Fibroblast of lung (primary cell): ENCODE results near the gene MUC4. TPM values are rescaled to one million over a fixed set of nuclear protein-coding genes. Genes with fewer than 3 reads are reported as not detected.

Experiments
- DNase-seq, 2 donors: peaks; one replicate each; pipeline versions ENCODE4 v3.0.0 to v3.0.0-alpha.2; 2010; ENCODE audit warnings: low read depth in 2 of 2
- H2AFZ ChIP-seq: 2 replicates; pipeline ENCODE4 v1.5.1; 2012; ENCODE audit warnings: low read length, control low read depth, inconsistent platforms
- H3K27ac ChIP-seq: 2 replicates; pipeline ENCODE4 v1.5.1; 2011; ENCODE audit warnings: low read length, control low read depth; ENCODE audit not compliant: insufficient read depth
- H3K27me3 ChIP-seq: 2 replicates; pipeline ENCODE4 v1.5.1; 2011; ENCODE audit warnings: mild to moderate bottlenecking, low read length; ENCODE audit not compliant: control insufficient read depth, insufficient read depth
- H3K36me3 ChIP-seq: 2 replicates; pipeline ENCODE4 v1.5.1; 2011; ENCODE audit warnings: low read length; ENCODE audit not compliant: control insufficient read depth, insufficient read depth
- H3K4me1 ChIP-seq: 2 replicates; pipeline ENCODE4 v1.5.1; 2011; ENCODE audit warnings: low read length; ENCODE audit not compliant: control insufficient read depth, insufficient read depth; ENCODE audit errors: extremely low read depth
- H3K4me2 ChIP-seq: 2 replicates; pipeline ENCODE4 v1.5.1; 2011; ENCODE audit warnings: low read length, control low read depth; ENCODE audit not compliant: insufficient read depth; ENCODE audit errors: extremely low read depth
- H3K4me3 ChIP-seq, 4 experiments: fragments of 200-600 bp in 1 of 4; sonication (generic) in 1 of 4; replicated peaks in 1 of 4; 2 replicates each; pipeline ENCODE4 v1.5.1; 2011 to 2016; ENCODE audit warnings: low read length in 4 of 4, low read depth in 3 of 4, mild to moderate bottlenecking in 3 of 4, control low read depth in 2 of 4, inconsistent platforms in 1 of 4, mixed read lengths in 1 of 4; ENCODE audit not compliant: insufficient read depth in 1 of 4; ENCODE audit errors: control extremely low read depth in 1 of 4
- H3K79me2 ChIP-seq: 2 replicates; pipeline ENCODE4 v1.5.1; 2012; ENCODE audit warnings: mild to moderate bottlenecking, low read length, inconsistent platforms; ENCODE audit not compliant: control insufficient read depth, insufficient read depth
- H3K9ac ChIP-seq: 2 replicates; pipeline ENCODE4 v1.5.1; 2011; ENCODE audit warnings: mild to moderate bottlenecking, low read length, control low read depth; ENCODE audit not compliant: insufficient read depth
- H3K9me3 ChIP-seq: 2 replicates; pipeline ENCODE4 v1.5.1; 2012; ENCODE audit warnings: low read depth, low read length; ENCODE audit not compliant: control insufficient read depth, insufficient read depth
- H4K20me1 ChIP-seq: 2 replicates; pipeline ENCODE4 v1.5.1; 2011; ENCODE audit warnings: low read length; ENCODE audit not compliant: control insufficient read depth, insufficient read depth; ENCODE audit errors: extremely low read depth
- CTCF ChIP-seq, 2 donors: IDR thresholded peaks in 1 of 2; conservative IDR thresholded peaks in 1 of 2; 1 replicate in 1 of 2; 2 replicates in 1 of 2; pipeline ENCODE4 v1.5.1; 2011 to 2012; ENCODE audit warnings: low read length in 2 of 2, control low read depth in 1 of 2, inconsistent platforms in 1 of 2, low read depth in 1 of 2, mild to moderate bottlenecking in 1 of 2
- EZH2 ChIP-seq: IDR thresholded peaks from 2 replicates; pipeline ENCODE4 v1.5.1; 2012; ENCODE audit warnings: low read length, control low read depth, mild to moderate bottlenecking; ENCODE audit errors: missing control alignments
- polyA plus RNA-seq, 2 donors: library from polyadenylated mRNA; depleted of rRNA in 1 of 2; stranded (reverse) in 1 of 2; unstranded in 1 of 2; fragments of >200 nt; gene quantifications; 2 replicates each; pipeline ENCODE4 v1.2.1, GENCODE V29; 2011 to 2012; ENCODE audit warnings: missing spikeins in 1 of 2
- total RNA-seq: library from RNA; depleted of rRNA; stranded (reverse); fragments of >200 nt; gene quantifications from 2 replicates; pipeline ENCODE4 v1.2.1, GENCODE V29; 2014

MUC4 gene
- total and polyA plus RNA-seq, 2 donors (not counting 1 experiment from before 2014, with no cell fraction given), result not detected

- no peak overlapping the region for H2AFZ ChIP-seq
- no peaks in the 10 kb centered on the region for H3K27me3 ChIP-seq
- H3K4me1 ChIP-seq, result no peaks in the 10 kb centered on the region
- H3K4me2 ChIP-seq, result no peak overlapping the region
- no peaks in the 10 kb centered on the region for H4K20me1 ChIP-seq
- H3K36me3 ChIP-seq, result no peaks in the 10 kb centered on the region
- H3K79me2 ChIP-seq, result no peaks in the 10 kb centered on the region
- TF ChIP-seq CTCF (conservative IDR thresholded peaks at IDR 0.05 in 1 of 2, IDR thresholded peaks at IDR 0.05 in 1 of 2; ENCODE audit: low read depth in 1 of 2, low read length in 2 of 2) (no peak), EZH2 (no peak)
- no peak overlapping the region for H3K4me3 ChIP-seq
- no peak overlapping the region for H3K27ac ChIP-seq
- DNase-seq, result no peak
- H3K9me3 ChIP-seq, result no peaks in the 10 kb centered on the region
- no peak overlapping the region for H3K9ac ChIP-seq
Observed at GRCh38 chr3:195854628-195855294, 43.0 kb upstream of the MUC4 start.

- H3K79me2 ChIP-seq, result no peaks in the 10 kb centered on the region
- no peaks in the 10 kb centered on the region for H3K36me3 ChIP-seq
- no peak overlapping the region for H3K4me2 ChIP-seq
- H4K20me1 ChIP-seq, result no peaks in the 10 kb centered on the region
- H3K27ac ChIP-seq, result no peak overlapping the region
- TF ChIP-seq EZH2 (no peak), CTCF (conservative IDR thresholded peaks at IDR 0.05 in 1 of 2, IDR thresholded peaks at IDR 0.05 in 1 of 2; ENCODE audit: low read depth in 1 of 2, low read length in 2 of 2) (no peak)
- H3K4me3 ChIP-seq, result no peak overlapping the region
- no peaks in the 10 kb centered on the region for H3K9me3 ChIP-seq
- no peaks in the 10 kb centered on the region for H3K4me1 ChIP-seq
- DNase-seq, result no peak
- no peak overlapping the region for H3K9ac ChIP-seq
- no peak overlapping the region for H2AFZ ChIP-seq
- H3K27me3 ChIP-seq, result no peaks in the 10 kb centered on the region
Observed at GRCh38 chr3:195853996-195854395, 42.3 kb upstream of the MUC4 start.

- H3K9me3 ChIP-seq, result no peaks in the 10 kb centered on the region
- no peak overlapping the region for H3K4me2 ChIP-seq
- no peak overlapping the region for H3K27ac ChIP-seq
- H3K27me3 ChIP-seq, result no peaks in the 10 kb centered on the region
- H3K36me3 ChIP-seq, result no peaks in the 10 kb centered on the region
- DNase-seq, result no peak
- H4K20me1 ChIP-seq, result no peaks in the 10 kb centered on the region
- no peak overlapping the region for H3K4me3 ChIP-seq
- H2AFZ ChIP-seq, result no peak overlapping the region
- H3K4me1 ChIP-seq, result no peaks in the 10 kb centered on the region
- no peak for TF ChIP-seq EZH2
- no peak for TF ChIP-seq CTCF (conservative IDR thresholded peaks at IDR 0.05 in 1 of 2, IDR thresholded peaks at IDR 0.05 in 1 of 2; ENCODE audit: low read depth in 1 of 2, low read length in 2 of 2)
- no peaks in the 10 kb centered on the region for H3K79me2 ChIP-seq
- no peak overlapping the region for H3K9ac ChIP-seq
Observed at GRCh38 chr3:195853036-195853435, 41.3 kb upstream of the MUC4 start.
